GM19328 (cell line): Measurements from ENCODE around the gene MSLN.

Experiments used
- ATAC-seq: cut with Tn5 transposase; IDR thresholded peaks from one replicate; pipeline ENCODE4 v1.9.1; 2021; ENCODE audit warnings: mild to moderate bottlenecking, moderate library complexity; ENCODE audit not compliant: unreplicated experiment

The MSLN gene

GRCh38 chr16:722835-723633 is 37.5 kb upstream of the MSLN start:
- ATAC-seq = no peak

GRCh38 chr16:723695-724094 is 36.8 kb upstream of the MSLN start:
- no peak for ATAC-seq

- no peak for ATAC-seq
Observed at GRCh38 chr16:724188-725040, 36.1 kb upstream of the MSLN start.

DNA sequence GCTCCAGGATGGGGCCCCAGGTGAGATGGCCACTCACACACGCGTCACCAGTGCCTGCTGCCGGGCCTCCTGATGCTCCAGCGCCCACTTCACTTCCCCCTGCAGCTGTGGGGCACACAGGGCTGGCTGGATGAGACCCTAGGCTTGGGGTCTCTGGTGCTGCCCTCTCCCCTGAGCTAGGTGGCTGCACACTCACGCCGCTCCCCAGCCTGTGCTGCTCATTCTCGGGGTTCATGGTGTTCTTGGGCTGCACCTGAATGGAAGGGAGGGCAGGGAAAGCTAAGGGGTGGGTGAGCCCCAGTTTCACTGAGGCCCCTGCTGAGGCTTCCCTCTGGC is 35.5 kb upstream of the MSLN start:
- no peak for ATAC-seq

GRCh38 chr16:725463-726187 is 34.9 kb upstream of the MSLN start:
- ATAC-seq = no peak

- no peak for ATAC-seq
Observed at GRCh38 chr16:726188-726437, 34.4 kb upstream of the MSLN start.

DNA sequence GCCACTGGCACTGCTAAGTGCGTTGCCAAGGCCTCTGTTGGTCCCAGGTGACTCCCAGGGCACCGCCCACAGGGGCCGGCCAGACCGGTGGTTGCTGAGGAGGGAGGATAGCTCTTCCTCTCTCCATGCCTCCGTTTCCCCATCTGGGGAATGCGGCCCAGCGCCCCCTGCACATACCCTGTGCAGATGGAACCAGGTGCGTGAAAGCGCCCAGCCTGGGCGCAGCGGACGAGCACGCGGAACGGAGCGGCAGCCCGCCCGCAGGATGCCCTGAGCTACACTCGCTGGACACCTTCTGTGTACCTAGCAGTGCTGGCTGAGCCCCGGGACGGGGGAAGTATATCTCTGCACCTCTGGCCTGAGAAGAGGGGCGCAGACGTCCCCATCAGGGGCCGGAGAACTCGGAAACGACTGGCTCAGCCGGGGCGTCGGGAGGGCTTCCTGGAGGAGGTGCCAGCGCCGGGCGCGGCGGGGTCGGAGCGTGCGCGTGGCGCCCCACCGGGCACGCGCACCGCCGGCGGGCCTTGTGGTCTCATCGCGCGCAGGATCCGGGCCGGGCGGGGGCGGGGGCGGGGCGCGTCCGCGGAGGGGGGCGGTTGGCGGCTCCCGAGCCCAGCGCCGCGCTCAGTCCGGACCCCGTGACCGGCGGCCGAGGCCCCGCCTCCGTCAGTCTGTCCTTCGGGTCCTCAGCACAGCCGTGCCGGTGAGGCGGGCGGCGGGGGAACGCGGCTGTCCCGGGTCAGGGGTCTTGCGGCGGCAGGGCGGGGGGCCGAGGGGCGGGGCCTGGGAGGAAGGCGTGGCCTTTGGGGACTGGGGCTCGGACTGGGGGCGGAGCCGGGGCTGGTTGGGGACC is 33.9 kb upstream of the MSLN start, which contains the start of the genes CCDC78 and HAGHL:
Gene CCDC78 (minus strand): TSS at position 6 of the 853 bp plus-strand sequence. CDS start 76 bp downstream, outside the sequence.
Gene HAGHL (plus strand): TSS at position 669 of the 853 bp plus-strand sequence. CDS start 404 bp downstream, outside the sequence.
- no peak for ATAC-seq

DNA sequence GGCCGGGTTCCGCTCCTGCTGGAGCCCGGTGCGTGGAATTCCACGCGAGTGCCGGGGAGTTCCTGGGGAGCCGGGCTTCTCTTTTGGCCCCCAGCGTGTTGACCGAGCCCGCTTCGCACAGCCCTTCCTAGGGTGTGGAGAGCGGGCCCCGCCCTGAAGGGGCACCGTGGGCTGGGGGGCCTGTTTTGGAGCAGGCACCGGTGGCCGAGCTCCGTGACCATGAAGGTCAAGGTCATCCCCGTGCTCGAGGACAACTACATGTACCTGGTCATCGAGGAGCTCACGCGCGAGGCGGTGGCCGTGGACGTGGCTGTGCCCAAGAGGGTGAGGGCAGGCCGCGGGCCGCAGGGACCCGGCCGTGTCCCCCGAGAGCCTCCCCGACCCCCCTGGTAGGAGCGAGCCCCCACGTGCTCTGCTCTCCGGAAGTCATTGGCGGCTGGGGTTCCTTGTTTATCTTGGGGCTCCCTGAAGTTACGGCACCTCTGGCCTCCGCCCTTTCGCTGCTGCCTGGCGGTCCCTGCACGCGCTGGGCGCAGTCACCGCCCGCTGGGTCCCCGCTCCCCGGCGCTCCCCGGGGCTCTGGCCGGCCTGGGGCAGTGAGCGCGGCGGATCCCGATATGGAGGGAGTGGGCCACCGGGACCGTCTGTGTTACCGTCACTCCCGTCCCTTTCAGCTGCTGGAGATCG is 33.1 kb upstream of the MSLN start:
- no peak for ATAC-seq

DNA sequence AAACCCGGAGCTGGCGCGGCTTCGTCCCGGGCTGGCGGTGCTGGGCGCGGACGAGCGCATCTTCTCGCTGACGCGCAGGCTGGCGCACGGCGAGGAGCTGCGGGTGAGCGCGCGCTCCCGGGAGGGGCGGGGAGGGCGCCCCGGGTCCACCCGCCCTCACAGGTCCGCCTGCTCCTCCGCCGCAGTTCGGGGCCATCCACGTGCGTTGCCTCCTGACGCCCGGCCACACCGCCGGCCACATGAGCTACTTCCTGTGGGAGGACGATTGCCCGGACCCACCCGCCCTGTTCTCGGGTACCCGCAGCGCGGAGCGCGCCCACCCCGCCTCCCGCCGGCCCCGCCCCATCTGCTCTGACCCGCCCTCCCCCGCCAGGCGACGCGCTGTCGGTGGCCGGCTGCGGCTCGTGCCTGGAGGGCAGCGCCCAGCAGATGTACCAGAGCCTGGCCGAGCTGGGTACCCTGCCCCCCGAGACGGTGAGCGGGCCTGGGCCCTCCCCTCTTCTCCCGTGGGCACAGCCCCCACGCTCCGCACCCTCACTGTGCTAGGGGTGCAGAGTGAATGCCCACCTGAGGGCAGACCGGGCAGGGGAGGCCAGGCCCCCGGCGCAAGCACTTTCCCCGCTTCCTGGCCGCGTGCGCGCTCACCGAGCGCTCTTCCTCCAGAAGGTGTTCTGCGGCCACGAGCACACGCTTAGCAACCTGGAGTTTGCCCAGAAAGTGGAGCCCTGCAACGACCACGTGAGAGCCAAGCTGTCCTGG is 32.2 kb upstream of the MSLN start:
- ATAC-seq = no peak

DNA sequence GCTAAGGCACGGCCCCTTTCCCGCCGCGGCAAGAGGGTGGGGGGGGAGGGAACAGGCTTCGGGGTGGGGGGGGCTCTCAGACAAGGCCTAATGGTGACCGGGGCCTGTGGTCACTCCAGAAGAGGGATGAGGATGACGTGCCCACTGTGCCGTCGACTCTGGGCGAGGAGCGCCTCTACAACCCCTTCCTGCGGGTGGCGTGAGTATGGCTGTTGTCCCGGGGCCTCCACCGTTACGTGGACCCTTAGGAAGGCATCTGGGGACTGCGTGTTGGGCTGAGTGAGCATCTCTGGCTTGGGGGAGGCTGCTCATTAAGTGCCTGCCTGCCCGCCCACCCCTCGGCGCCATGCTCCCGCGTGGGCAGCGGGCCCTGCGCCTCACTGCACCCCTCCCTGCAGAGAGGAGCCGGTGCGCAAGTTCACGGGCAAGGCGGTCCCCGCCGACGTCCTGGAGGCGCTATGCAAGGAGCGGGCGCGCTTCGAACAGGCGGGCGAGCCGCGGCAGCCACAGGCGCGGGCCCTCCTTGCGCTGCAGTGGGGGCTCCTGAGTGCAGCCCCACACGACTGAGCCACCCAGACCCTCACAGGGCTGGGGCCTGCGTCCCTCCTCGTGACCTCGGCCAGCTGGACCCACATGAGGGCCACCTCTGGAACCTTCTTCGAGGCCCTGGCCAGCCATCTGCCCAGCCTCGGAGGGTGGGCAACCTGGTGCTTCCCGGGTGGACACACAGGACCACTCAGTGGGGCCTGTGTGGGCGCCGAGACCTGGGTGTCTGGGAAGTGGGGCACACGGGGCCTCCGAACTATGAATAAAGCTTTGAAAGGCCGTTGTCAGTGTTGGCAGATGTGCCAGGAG is 31.4 kb upstream of the MSLN start:
- no peak for ATAC-seq

DNA sequence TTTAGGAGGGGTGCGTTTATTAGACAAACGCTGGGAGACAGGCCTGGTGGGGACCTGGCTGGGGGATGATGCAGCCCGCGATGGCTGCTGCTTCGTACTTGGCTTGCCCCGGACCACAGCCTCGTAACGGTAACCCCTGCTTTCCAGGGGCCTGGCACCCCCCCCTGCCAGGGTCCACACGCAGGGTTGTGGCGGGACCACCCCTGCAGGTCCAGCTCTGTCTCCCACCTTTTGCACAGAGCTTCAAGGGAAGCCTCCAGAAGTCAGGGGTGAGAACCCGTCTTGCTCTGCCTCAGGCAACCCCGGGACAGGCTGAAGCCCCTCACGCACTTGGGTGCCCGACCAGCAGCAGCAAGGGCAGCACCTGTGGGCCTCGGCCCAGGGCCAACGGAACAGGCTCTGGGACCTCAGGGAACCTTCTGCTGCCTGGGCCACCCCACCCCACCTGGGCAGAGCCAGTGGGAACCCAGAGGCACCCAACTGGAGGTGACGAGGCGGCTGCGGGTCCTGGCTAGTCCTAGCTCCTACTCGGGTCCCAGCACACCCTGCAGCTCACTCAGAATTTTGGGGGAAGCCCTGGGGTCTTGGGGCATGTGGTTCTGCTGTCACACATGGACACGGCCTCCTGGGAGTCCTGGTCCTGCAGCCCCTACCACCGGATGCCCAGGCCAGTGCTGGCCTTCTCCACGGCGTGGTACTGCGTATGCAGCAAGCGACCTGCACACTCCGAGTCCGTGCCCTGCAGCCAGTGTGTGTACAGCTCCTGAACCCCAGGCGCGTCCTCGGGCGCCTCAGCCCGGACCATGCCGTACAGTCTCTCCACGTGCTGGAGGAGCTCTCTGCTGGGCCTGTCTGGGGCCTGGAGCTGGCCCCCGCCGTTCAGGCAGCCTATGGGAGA is 30.5 kb upstream of the MSLN start:
- ATAC-seq = no peak

- ATAC-seq = no peak
Observed at GRCh38 chr16:730666-731509, 29.6 kb upstream of the MSLN start.

DNA sequence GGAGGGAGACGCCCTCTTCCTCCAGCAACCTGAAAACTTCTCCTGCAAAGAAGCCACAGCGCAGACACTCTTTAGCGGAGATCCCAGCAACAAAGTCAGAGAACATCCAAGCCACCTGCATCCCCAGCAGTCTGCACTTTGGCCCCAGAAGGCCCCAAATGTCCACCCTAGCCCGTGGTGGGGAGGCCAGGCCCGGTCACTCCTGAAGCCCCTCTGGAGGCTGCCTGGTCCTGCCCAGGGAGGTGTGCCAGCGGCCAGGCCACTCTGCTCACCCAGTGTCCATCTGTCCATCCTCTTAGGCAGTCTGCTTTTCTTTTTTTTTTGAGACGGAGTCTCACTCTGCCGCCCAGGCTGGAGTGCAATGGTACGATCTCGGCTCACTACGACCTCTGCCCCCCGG is 28.2 kb upstream of the MSLN start:
- no peak for ATAC-seq

- no peak for ATAC-seq
Observed at GRCh38 chr16:732936-733335, 27.6 kb upstream of the MSLN start.

DNA sequence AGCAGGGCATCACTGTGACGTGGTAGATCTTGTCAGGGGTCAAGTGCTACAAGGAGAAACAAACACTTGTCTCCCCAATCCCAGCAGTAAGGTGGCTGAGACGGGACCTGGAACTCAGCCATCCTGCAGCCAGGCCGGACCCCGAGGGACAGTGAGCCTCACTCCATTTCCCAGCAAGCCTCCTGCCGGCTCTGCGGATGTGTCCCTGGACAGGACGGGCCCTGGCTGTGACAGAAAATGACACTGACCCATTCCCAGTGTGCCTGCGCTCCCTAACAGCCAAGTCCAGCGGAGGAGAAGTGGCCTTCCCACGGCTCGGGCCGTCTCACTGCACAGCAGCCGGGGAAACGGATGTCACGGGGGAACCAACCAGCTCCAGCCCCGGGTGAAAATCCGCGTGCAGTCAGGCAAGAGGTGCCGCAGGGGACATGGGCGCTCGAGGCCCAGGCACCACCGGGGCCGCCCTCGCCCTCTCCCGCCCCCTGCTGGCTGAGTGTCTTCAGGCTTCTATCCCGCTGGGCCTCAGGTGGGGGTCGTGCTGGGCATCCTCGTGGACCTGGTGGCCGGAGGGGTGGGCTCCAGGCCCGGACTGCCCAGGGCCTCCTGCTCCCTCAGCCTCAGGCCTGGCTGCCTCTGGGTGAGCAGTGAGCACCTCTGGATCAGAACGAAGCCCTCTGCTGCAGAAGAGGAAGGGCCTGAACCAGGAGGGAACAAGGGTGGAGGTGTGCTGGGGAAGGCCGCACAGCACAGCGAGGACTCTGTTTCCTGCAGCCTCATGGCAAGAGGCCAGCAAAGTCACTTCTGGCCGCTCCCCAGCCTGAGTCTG is 26.9 kb upstream of the MSLN start:
- no peak for ATAC-seq
